Posterior vena cava (tissue), 2 donors: ENCODE results near the gene CBL. TPM values are rescaled to one million over a fixed set of nuclear protein-coding genes. Genes with fewer than 3 reads are reported as not detected.
A peak's percentile ranks its signal among the peaks of the same experiment; 100 is the strongest.
"Not testable (repeated sequence)": the region's sequence is repeated elsewhere in the genome, so short reads cannot be mapped to it uniquely, and the experiment has no call there.

ENCODE experiments used
- DNase-seq: peaks from one replicate; pipeline ENCODE4 v3.0.0-alpha.2; 2020; ENCODE audit warnings: low spot score
- intact Hi-C, 2 donors: fragments of 100-400 bp; cut with DNase I; formaldehyde crosslinking; loops; one replicate each; pipeline versions ENCODE4 v1.14.1 to v1.14.2; 2022 to 2023
- long read RNA-seq, 2 donors: library from polyadenylated mRNA; unstranded; transcript quantifications; one replicate each; pipeline ENCODE4 v2.0.0, GENCODE V29; 2020 to 2021
- total RNA-seq, 2 donors: library from RNA; stranded (reverse); fragmentation: NEBNext Ultra II Directional; extraction: Animal tissue kit (Norgen Biotek cat#: 25700); gene quantifications; one replicate each; pipeline ENCODE4 v1.2.1, GENCODE V29; 2021
- donor health status: DM: yes; HTN: yes; CAD: no.
- donor health status: DM: yes; HTN: yes; CAD: no.

CBL gene
- 10 to 100 TPM; 23.3 to 32.8 TPM for total RNA-seq
- long read RNA-seq, donor 1, partial matches to known transcripts = 2 of 14 reads
- long read RNA-seq, donor 1, other reads (novel, unspliced or antisense) = 12 of 14 reads
- long read RNA-seq, donor 2, partial matches to known transcripts = 8 of 17 reads
- long read RNA-seq, donor 2, other reads (novel, unspliced or antisense) = 9 of 17 reads

DNA sequence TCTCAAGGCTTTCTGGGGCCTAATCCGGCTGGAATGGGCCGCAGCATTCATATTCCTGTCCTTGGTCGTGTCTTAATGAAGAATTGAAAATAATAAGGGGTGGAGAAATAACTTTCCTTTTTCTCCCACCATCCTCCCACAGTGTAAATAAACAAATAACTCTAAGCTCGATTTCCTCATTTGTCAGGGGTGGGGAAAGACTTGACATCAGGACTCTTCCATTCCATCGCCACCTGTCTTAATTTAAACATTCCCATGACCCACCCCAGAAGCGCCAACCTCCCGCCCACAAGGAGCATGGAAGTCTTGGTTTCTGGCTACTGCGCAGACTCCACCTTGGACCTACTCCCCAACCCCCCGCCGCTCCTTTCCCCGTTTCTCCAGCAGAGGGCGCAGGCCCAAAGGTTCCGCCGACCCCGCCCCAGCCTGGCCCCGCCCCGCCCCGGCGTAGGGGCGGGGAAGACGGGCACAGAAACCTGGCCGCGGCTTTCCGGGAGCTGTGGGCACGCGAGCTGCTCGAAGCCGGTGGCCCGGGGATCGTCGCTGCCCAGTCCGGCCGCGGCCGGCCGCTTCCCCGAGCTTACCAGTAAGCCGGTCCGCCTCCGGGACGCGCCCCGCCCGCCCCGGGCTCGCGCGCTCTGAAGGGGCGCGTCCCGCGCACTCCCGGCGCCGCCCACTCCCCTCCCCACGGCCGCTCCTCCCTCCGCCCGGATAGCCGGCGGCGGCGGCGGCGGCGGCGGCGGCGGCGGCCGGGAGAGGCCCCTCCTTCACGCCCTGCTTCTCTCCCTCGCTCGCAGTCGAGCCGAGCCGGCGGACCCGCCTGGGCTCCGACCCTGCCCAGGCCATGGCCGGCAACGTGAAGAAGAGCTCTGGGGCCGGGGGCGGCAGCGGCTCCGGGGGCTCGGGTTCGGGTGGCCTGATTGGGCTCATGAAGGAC lies at the start of gene CBL:
Gene CBL (plus strand): TSS at position 766 of the 937 bp plus-strand sequence. CDS start 79 bp downstream, at position 845.
- intact Hi-C loops = loop anchor here in 1 of 2 donors (5.0 kb wide), 1 partner anchor 116 kb away; no protein-coding TSS in a partner anchor
- DNase-seq = peak; percentile 99

DNA sequence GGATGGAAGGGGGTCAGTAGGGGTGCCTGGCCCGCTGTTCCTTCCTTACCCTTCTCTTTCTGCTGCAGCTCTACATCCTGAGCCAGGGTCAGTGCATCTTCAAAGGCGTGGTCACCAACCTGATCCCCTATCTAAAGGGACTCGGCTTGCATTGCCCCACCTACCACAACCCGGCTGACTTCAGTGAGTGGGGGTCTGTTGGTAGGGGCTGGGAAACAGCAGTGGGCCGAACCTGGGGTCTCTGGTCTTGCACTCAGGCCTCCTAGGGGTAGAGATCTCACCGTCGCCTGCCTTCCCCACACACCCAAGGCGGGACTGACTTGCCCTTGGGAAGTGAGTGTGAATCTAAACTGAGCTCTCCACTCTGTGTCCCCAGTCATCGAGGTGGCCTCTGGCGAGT lies 49.6 kb upstream of the CBL start:
- intact Hi-C loops = no loop called here
- no peak for DNase-seq

- intact Hi-C loops = no loop called here
- DNase-seq = no peak
Measured at GRCh38 chr11:119157063-119157462, 49.1 kb upstream of the CBL start.

GRCh38 chr11:119158467-119158866 lies 47.7 kb upstream of the CBL start:
- intact Hi-C loops = no loop called here
- no peak for DNase-seq

GRCh38 chr11:119160151-119160550 lies 46.0 kb upstream of the CBL start:
- intact Hi-C loops = no loop called here

GRCh38 chr11:119161871-119162270 lies 44.3 kb upstream of the CBL start:
- intact Hi-C loops = no loop called here
- DNase-seq = peak; percentile 58

More at GRCh38 chr11:119160151-119160550, 46.0 kb upstream of the CBL start:
- no peak for DNase-seq

GRCh38 chr11:119166368-119167076 lies 39.6 kb upstream of the CBL start:
- DNase-seq = no peak
- intact Hi-C loops = no loop called here

DNA sequence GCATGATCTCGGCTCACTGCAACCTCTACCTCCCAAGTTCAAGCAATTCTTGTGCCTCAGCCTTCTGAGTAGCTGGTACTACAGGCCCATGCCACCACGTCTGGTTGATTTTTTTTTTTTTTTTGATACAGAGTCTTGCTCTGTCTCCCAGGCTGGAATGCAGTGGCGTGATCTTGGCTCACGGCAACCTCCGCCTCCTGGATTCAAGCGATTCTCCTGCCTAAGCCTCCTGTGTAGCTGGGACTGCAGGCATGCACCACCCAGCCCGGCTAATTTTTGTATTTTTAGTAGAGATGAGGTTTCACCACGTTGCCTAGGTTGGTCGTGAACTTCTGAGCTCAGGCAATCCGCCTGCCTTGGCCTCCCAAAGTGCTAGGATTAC lies 39.1 kb upstream of the CBL start:
- intact Hi-C loops, DNase-seq: not testable (repeated sequence)

GRCh38 chr11:119167933-119168332 lies 38.2 kb upstream of the CBL start:
- intact Hi-C loops = no loop called here
- no peak for DNase-seq

DNA sequence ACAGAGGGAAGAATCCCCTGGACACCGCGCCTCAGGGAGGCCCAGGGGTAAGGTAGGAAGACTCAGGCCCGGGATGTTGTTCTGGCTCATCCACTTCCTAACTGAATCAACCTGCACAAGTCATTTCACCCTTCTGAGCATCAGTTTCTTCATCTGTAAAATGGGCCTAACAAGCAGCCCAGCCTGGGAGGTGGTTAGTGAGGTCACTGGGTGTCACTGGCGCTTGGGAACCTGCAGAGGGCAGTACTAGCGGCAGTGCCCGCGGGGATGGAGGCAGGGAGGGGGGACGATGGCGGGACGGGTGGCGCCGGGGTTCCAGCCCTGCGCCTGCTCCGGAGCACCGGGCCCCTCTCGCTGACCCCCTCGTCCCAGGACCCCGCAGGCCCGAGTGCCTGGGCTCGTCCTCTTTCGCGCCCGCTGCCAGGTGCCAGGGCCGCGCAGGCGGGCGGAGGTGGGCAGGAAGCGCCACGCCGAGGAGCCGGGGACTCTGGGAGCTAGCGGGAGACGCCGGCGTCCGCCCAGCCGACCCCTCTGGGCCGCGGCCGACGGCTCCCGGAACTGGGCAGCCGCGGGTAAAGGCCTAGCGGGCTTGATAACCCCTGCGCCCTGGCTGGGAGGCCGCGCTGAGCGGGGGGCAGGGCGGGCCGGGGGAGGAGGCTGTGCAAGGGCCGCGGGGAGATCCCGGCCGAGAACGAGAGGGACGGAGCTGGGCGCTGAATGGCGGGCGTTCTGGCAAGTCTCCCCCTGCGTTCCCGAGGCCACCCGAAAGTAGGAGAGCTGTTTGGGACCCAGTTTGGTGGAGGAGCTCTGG lies 37.5 kb upstream of the CBL start, which contains the start of gene NLRX1:
Gene NLRX1 (plus strand): TSS at position 255 of the 811 bp plus-strand sequence. CDS start 2,679 bp downstream, outside the sequence.
- intact Hi-C loops = no loop called here
- DNase-seq = peak; percentile 96

DNA sequence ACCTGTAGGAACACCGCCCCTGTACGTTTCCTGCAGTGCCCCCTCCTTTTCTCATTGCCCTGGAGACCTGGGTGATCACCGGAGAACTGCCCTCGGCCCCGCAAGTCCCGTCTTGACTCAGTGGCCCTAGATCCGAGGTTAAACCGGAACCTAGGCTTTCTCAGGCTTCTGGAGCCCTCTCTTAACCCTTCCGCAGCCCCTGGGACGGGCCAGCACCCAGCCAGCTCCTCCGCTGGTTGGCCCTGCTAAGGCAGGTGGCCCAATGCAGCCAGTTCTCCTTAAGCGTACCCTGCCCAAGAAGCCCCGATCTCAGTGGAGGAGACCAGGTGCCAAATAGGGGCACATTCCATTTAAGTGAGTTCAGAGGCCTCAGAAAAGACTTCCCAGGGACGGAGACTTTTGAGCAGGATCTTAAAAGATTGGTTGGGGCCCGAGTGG lies 36.8 kb upstream of the CBL start:
- no peak for DNase-seq
- intact Hi-C loops = no loop called here

DNA sequence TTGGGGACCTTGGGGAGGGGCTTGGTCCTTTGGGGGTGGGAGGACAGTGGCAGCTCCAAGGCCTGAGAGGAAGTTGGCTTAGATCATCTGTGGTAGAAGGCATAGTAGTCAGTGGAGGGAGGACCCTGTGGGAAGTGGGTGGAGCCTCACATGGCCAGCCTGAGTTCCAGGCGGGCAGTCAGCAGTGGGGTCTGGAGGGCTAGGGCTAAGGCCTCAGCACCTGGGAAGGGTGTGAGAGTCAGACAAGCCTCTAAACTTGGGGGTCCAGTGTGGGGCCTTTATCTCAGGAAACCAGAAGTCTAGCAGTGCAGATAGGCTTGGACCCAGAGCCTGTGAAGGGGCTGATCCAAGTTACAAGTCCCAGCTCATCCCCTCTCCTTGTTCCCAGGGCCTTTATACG lies 33.6 kb upstream of the CBL start:
- DNase-seq = no peak
- intact Hi-C loops = no loop called here

DNA sequence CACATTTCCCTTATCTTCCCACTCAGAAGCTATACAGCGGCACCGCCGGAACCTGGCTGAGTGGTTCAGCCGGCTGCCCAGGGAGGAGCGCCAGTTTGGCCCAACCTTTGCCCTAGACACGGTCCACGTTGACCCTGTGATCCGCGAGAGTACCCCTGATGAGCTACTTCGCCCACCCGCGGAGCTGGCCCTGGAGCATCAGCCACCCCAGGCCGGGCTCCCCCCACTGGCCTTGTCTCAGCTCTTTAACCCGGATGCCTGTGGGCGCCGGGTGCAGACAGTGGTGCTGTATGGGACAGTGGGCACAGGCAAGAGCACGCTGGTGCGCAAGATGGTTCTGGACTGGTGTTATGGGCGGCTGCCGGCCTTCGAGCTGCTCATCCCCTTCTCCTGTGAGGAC lies 32.7 kb upstream of the CBL start:
- no peak for DNase-seq
- intact Hi-C loops = no loop called here

GRCh38 chr11:119175493-119176077 lies 30.6 kb upstream of the CBL start:
- DNase-seq = no peak
- intact Hi-C loops = no loop called here

- no peak for DNase-seq
- intact Hi-C loops = no loop called here
Measured at GRCh38 chr11:119178166-119178680, 27.9 kb upstream of the CBL start.

DNA sequence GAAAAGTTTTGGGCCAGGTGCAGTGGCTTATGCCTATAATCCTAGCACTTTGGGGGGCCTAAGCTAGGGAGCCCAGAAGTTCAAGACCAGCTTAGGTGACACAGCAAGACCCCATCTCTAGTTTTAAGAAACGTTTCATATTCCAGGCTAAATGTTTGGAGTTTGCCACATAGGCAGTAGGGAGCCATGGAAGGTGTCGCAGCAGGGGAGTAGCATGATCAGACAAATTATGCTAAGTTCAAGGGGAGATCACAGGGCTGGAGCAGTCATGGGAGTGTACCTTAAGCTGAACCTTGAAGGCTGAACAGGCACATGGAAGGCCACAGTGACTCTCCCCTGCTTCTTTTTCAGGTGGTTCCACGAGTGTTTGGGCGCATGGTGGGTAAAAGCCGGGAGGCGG lies 26.8 kb upstream of the CBL start:
- DNase-seq = no peak

DNA sequence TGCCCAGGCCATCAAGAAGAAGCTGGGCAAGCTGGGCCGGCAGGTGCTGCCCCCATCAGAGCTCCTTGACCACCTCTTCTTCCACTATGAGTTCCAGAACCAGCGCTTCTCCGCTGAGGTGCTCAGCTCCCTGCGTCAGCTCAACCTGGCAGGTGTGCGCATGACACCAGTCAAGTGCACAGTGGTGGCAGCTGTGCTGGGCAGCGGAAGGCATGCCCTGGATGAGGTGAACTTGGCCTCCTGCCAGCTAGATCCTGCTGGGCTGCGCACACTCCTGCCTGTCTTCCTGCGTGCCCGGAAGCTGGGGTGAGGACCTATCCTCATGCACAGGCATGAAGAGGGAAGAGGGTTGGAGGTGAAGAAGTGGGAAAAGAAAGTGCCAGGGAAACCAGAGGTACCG lies 26.2 kb upstream of the CBL start:
- intact Hi-C loops = no loop called here

More for the DNA sequence above, 26.8 kb upstream of the CBL start:
- intact Hi-C loops = no loop called here

More for the DNA sequence above, 26.2 kb upstream of the CBL start:
- DNase-seq = no peak
